ENCODE results near the gene RTCB. TPM values are rescaled to one million over a fixed set of nuclear protein-coding genes. Genes with fewer than 3 reads are reported as not detected.

RTCB gene

DNA sequence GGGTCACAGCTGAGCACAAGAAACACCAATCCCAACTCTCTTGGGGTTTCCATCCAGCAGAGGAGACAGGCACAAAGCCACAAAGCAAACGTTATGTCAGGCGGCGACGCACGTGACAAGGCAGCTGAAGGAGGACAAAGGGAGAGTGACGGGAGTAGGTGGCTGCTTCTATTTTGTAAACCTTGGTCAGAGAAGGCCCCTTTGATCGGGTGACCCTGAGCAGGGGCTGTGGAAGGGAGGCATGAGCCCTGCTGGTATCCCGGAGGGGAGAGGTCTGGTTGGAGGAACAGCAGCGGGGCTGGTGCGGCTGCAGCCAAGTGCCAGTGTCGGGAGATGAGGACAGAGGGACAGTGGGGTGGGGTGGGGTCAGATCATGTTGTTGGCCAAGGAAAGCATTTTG is 71.6 kb downstream of the RTCB start:
- peaks cover 6% of the 10 kb centered on the region for H3K4me1 ChIP-seq (ENCODE audit: control insufficient read depth, insufficient read depth, low read depth, low read length)

DNA sequence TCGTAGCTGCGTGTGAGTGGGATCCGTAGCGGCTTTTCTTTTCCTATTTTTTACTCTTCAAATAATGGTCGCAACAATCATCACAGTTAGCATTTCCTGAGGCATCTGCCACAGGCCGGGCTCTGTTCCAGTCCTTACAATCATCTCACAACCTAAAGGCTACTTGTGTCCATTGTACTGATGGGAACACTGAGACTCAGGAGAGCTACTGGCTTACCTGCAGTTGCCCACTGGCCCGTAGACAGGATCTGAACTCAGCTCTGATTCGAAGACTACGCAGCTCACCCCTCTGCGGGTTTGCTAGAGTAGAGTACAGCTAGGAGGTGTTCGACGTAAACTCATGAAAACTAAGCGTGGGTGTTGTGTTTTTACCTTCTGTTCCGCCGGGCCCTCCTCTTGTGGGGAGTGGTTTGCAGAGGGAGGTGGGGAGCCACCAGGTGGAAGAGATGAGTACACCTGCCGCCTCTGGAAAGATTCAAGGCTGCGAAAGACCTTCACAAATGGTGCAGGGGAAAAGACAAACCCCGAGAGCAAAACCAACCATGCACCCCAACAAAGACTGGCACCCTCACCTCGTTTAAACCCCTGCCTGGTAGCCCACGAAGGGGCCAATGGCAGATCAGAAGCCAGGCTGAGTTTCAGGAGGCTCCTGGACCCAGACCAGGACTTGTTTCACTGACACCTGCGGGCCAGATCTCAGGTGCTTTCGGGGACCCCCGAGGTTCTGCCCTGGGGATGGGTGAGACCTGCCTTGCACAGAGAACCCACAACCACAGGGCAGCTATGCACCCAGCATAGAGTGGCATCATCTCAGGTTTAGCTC is 72.6 kb downstream of the RTCB start:
- Histone ChIP-seq H2BK15ac (ENCODE audit: low read depth, poor library complexity, severe bottlenecking) (no peak overlapping the region), H3K9ac (ENCODE audit: low read length) (no peak overlapping the region), H3K27ac (ENCODE audit: low read length, poor library complexity, severe bottlenecking) (no peak overlapping the region), H2AK5ac (ENCODE audit: low read length, severe bottlenecking) (no peak overlapping the region), H2BK5ac (ENCODE audit: low read depth, low read length, poor library complexity, severe bottlenecking) (no peak overlapping the region), H3K18ac (ENCODE audit: low read depth in 1 of 2, low read length in 2 of 2) (no peak overlapping the region), H4K91ac (ENCODE audit: low read length) (no peak overlapping the region), H3K27me3 (ENCODE audit: control insufficient read depth in 1 of 2, insufficient read depth in 1 of 2, low read length in 2 of 2) (peaks cover 14 to 85% of the 10 kb centered on the region in 2 experiments), H3K23ac (ENCODE audit: low read length in 2 of 2) (no peak overlapping the region), H3K14ac (ENCODE audit: low read length in 2 of 2) (no peak overlapping the region), H3K36me3 (ENCODE audit: control insufficient read depth in 1 of 2, insufficient read depth in 2 of 2, low read depth in 1 of 2, low read length in 2 of 2) (no peaks in the 10 kb centered on the region), H3K9me3 (ENCODE audit: control insufficient read depth, low read length) (no peaks in the 10 kb centered on the region), H2BK120ac (ENCODE audit: low read depth, low read length) (no peak overlapping the region), H3K79me1 (replicated peaks; ENCODE audit: low read length, poor library complexity, severe bottlenecking) (no peaks in the 10 kb centered on the region), H3K4me2 (ENCODE audit: low read length, poor library complexity, severe bottlenecking) (no peak overlapping the region), H2BK12ac (ENCODE audit: low read length in 2 of 2) (no peak overlapping the region), H3K4me3 (ENCODE audit: insufficient read depth in 1 of 2, low read depth in 1 of 2, low read length in 2 of 2) (no peak overlapping the region), H2AFZ (ENCODE audit: low read depth, low read length) (no peak overlapping the region), H4K8ac (ENCODE audit: low read length) (no peak overlapping the region), H3K4ac (ENCODE audit: low read depth in 1 of 2, low read length in 2 of 2) (no peak overlapping the region), H3K4me1 (ENCODE audit: control insufficient read depth, insufficient read depth, low read depth, low read length) (peaks cover 6% of the 10 kb centered on the region)
- WGBS: 85% methylated on average over 23 of the region's 23 CpGs
- DNase-seq: no peak

More for the DNA sequence above, 71.6 kb downstream of the RTCB start:
- Histone ChIP-seq H3K4ac (ENCODE audit: low read depth in 1 of 2, low read length in 2 of 2) (no peak overlapping the region), H3K18ac (ENCODE audit: low read depth in 1 of 2, low read length in 2 of 2) (no peak overlapping the region), H3K79me1 (replicated peaks; ENCODE audit: low read length, poor library complexity, severe bottlenecking) (no peaks in the 10 kb centered on the region), H3K4me2 (ENCODE audit: low read length, poor library complexity, severe bottlenecking) (no peak overlapping the region), H2BK5ac (ENCODE audit: low read depth, low read length, poor library complexity, severe bottlenecking) (no peak overlapping the region), H3K9ac (ENCODE audit: low read length) (no peak overlapping the region), H3K27me3 (ENCODE audit: control insufficient read depth in 1 of 2, insufficient read depth in 1 of 2, low read length in 2 of 2) (peaks cover 14 to 79% of the 10 kb centered on the region in 2 experiments), H2BK12ac (ENCODE audit: low read length in 2 of 2) (no peak overlapping the region), H3K27ac (ENCODE audit: low read length, poor library complexity, severe bottlenecking) (no peak overlapping the region), H2AFZ (ENCODE audit: low read depth, low read length) (no peak overlapping the region), H3K4me3 (ENCODE audit: insufficient read depth in 1 of 2, low read depth in 1 of 2, low read length in 2 of 2) (no peak overlapping the region), H3K9me3 (ENCODE audit: control insufficient read depth, low read length) (no peaks in the 10 kb centered on the region), H4K91ac (ENCODE audit: low read length) (no peak overlapping the region), H3K14ac (ENCODE audit: low read length in 2 of 2) (no peak overlapping the region), H2BK15ac (ENCODE audit: low read depth, poor library complexity, severe bottlenecking) (no peak overlapping the region), H4K8ac (ENCODE audit: low read length) (no peak overlapping the region), H3K23ac (ENCODE audit: low read length in 2 of 2) (no peak overlapping the region), H3K36me3 (ENCODE audit: control insufficient read depth in 1 of 2, insufficient read depth in 2 of 2, low read depth in 1 of 2, low read length in 2 of 2) (no peaks in the 10 kb centered on the region), H2AK5ac (ENCODE audit: low read length, severe bottlenecking) (no peak overlapping the region), H2BK120ac (ENCODE audit: low read depth, low read length) (no peak overlapping the region)
- WGBS: 95% methylated on average over 11 of the region's 11 CpGs
- no peak for DNase-seq

DNA sequence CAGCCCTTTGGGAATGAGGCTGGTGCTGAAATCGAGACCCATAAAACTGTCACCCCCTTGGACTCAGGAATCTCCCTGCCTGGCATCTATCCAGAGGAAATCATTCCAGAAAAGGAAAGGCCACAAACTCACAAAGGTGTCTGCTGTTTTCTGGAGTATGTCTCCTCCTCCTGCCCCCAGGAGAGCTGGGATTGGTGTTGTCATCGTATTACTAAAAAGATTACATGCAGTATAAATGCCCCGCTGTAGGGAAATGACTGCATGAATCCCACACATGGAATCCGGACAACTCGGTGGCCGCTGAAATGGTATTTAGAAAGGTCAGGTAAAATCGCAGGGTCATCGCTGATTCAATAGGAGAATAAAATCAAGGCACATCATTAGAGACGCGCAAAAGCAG is 73.3 kb downstream of the RTCB start:
- Histone ChIP-seq H3K27me3 (ENCODE audit: control insufficient read depth in 1 of 2, insufficient read depth in 1 of 2, low read length in 2 of 2) (peaks cover 14 to 89% of the 10 kb centered on the region in 2 experiments), H3K14ac (ENCODE audit: low read length in 2 of 2) (no peak overlapping the region), H2AFZ (ENCODE audit: low read depth, low read length) (no peak overlapping the region), H3K9ac (ENCODE audit: low read length) (no peak overlapping the region), H2BK120ac (ENCODE audit: low read depth, low read length) (no peak overlapping the region), H3K4me2 (ENCODE audit: low read length, poor library complexity, severe bottlenecking) (no peak overlapping the region), H3K27ac (ENCODE audit: low read length, poor library complexity, severe bottlenecking) (no peak overlapping the region), H3K36me3 (ENCODE audit: control insufficient read depth in 1 of 2, insufficient read depth in 2 of 2, low read depth in 1 of 2, low read length in 2 of 2) (no peaks in the 10 kb centered on the region), H2BK12ac (ENCODE audit: low read length in 2 of 2) (no peak overlapping the region), H2BK15ac (ENCODE audit: low read depth, poor library complexity, severe bottlenecking) (no peak overlapping the region), H2AK5ac (ENCODE audit: low read length, severe bottlenecking) (no peak overlapping the region), H4K8ac (ENCODE audit: low read length) (no peak overlapping the region), H3K4me3 (ENCODE audit: insufficient read depth in 1 of 2, low read depth in 1 of 2, low read length in 2 of 2) (no peak overlapping the region), H4K91ac (ENCODE audit: low read length) (no peak overlapping the region), H3K9me3 (ENCODE audit: control insufficient read depth, low read length) (no peaks in the 10 kb centered on the region), H3K4ac (ENCODE audit: low read depth in 1 of 2, low read length in 2 of 2) (no peak overlapping the region), H3K23ac (ENCODE audit: low read length in 2 of 2) (no peak overlapping the region), H3K4me1 (ENCODE audit: control insufficient read depth, insufficient read depth, low read depth, low read length) (peaks cover 6% of the 10 kb centered on the region), H2BK5ac (ENCODE audit: low read depth, low read length, poor library complexity, severe bottlenecking) (no peak overlapping the region), H3K18ac (ENCODE audit: low read depth in 1 of 2, low read length in 2 of 2) (no peak overlapping the region), H3K79me1 (replicated peaks; ENCODE audit: low read length, poor library complexity, severe bottlenecking) (no peaks in the 10 kb centered on the region)
- no peak for DNase-seq
- 96% methylated on average over 10 of the region's 10 CpGs for WGBS

Small RNAs within 50 kb of the gene (small RNA-seq; reads per million reads assigned to genes)
- not detected for gene AL021937.2 (ENCODE audit: low read depth)
- gene IGLVIVOR22-2 (ENCODE audit: low read depth): not detected
- not detected for gene RF02171 (ENCODE audit: low read depth)
- not detected for gene RF02172 (ENCODE audit: low read depth)

Data from mesenchymal stem cell (in vitro differentiated cells and primary cell).